IMR-90 (cell line): Measurements from ENCODE around the gene RNH1. TPM values are rescaled to one million over a fixed set of nuclear protein-coding genes. Genes with fewer than 3 reads are reported as not detected.

Source experiments
- ATAC-seq: fragments of 200-7000 bp; cut with Tn5 transposase; 2 replicates; pipeline ENCODE4 v1.9.1; 2020; ENCODE audit warnings: low read depth, mild to moderate bottlenecking, moderate library complexity
- BruUV-seq: library from RNA; stranded (reverse); fragments of 400-500 nt; replicated peaks from 2 replicates; lab custom pipeline; 2021; lab: Mats Ljungman, UMichigan
- CTCF ChIA-PET: fragments of 300-600 bp; formaldehyde crosslinking; extraction: SDS; loops from one replicate; lab custom pipeline; 2021; ENCODE audit warnings: antibody characterized with exemption; lab: Yijun Ruan, JAX
- POLR2A ChIA-PET: fragments of 300-600 bp; sonication (Branson Sonifier 250); formaldehyde crosslinking; loops from one replicate; lab custom pipeline; 2022; ENCODE audit warnings: antibody characterized with exemption; ENCODE audit not compliant: unreplicated experiment; lab: Charles Lee
- DNase-seq: peaks from one replicate; pipeline ENCODE4 v3.0.0; 2013
- H2AFZ ChIP-seq: replicated peaks from 2 replicates; pipeline ENCODE3; 2013; ENCODE audit warnings: low read length, mild to moderate bottlenecking; ENCODE audit not compliant: poor library complexity
- H2AK5ac ChIP-seq: 2 replicates; pipeline ENCODE4 v1.6.1; 2013; ENCODE audit warnings: low read depth, low read length, inconsistent platforms
- H2AK9ac ChIP-seq: replicated peaks from 2 replicates; pipeline ENCODE3; 2013; ENCODE audit warnings: mild to moderate bottlenecking, low read depth, low read length, moderate library complexity; ENCODE audit not compliant: poor library complexity
- H2BK120ac ChIP-seq: 2 replicates; pipeline ENCODE4 v1.6.1; 2013; ENCODE audit warnings: low read depth, low read length, inconsistent platforms
- H2BK15ac ChIP-seq: 3 replicates; pipeline ENCODE4 v1.6.1; 2013; ENCODE audit warnings: low read depth, low read length, inconsistent platforms
- H2BK20ac ChIP-seq: 2 replicates; pipeline ENCODE4 v1.6.1; 2013; ENCODE audit warnings: low read depth, mild to moderate bottlenecking, inconsistent platforms, low read length, moderate library complexity
- H2BK5ac ChIP-seq: 2 replicates; pipeline ENCODE4 v1.6.1; 2013; ENCODE audit warnings: mild to moderate bottlenecking, low read depth, low read length, inconsistent platforms; ENCODE audit not compliant: poor library complexity, severe bottlenecking
- H3K14ac ChIP-seq: replicated peaks from 2 replicates; pipeline ENCODE4 v1.6.1; 2013; ENCODE audit warnings: low read depth, low read length, inconsistent platforms
- H3K18ac ChIP-seq: 2 replicates; pipeline ENCODE4 v1.6.1; 2013; ENCODE audit warnings: low read depth, low read length, control low read depth
- H3K23ac ChIP-seq: 2 replicates; pipeline ENCODE4 v1.6.1; 2013; ENCODE audit warnings: low read depth, low read length, inconsistent platforms
- H3K27ac ChIP-seq: 2 replicates; pipeline ENCODE4 v1.5.1; 2013; ENCODE audit warnings: mild to moderate bottlenecking, control low read depth, low read length; ENCODE audit not compliant: insufficient read depth
- H3K27me3 ChIP-seq: 2 replicates; pipeline ENCODE4 v1.6.1; 2013; ENCODE audit warnings: low read length; ENCODE audit not compliant: control insufficient read depth, insufficient read depth
- H3K36me3 ChIP-seq: 2 replicates; pipeline ENCODE4 v1.6.1; 2013; ENCODE audit warnings: low read length, mixed read lengths; ENCODE audit not compliant: control insufficient read depth, insufficient read depth
- H3K4ac ChIP-seq: 2 replicates; pipeline ENCODE4 v1.6.1; 2013; ENCODE audit warnings: low read depth, low read length, inconsistent platforms
- H3K4me1 ChIP-seq: 2 replicates; pipeline ENCODE4 v1.6.1; 2013; ENCODE audit warnings: low read length, mixed read lengths; ENCODE audit not compliant: control insufficient read depth, insufficient read depth
- H3K4me2 ChIP-seq: 2 replicates; pipeline ENCODE4 v1.6.1; 2013; ENCODE audit warnings: low read depth, mild to moderate bottlenecking, control low read depth, low read length, moderate library complexity
- H3K4me3 ChIP-seq: 2 replicates; pipeline ENCODE4 v1.5.1; 2013; ENCODE audit warnings: low read depth, mild to moderate bottlenecking, control low read depth, low read length, moderate library complexity; ENCODE audit not compliant: insufficient read depth
- H3K56ac ChIP-seq: 2 replicates; pipeline ENCODE4 v1.6.1; 2013; ENCODE audit warnings: low read length, inconsistent platforms; ENCODE audit not compliant: insufficient read depth; ENCODE audit errors: extremely low read depth
- H3K79me1 ChIP-seq, 2 experiments: 2 replicates each; pipeline ENCODE4 v1.6.1; 2013; ENCODE audit warnings: low read length in 2 of 2, inconsistent platforms in 1 of 2, low read depth in 1 of 2
- H3K9ac ChIP-seq: 2 replicates; pipeline ENCODE4 v1.6.1; 2013; ENCODE audit warnings: low read depth, low read length, control low read depth
- H3K9me1 ChIP-seq: 2 replicates; pipeline ENCODE4 v1.6.1; 2013; ENCODE audit warnings: low read length, inconsistent platforms; ENCODE audit not compliant: insufficient read depth
- H3K9me3 ChIP-seq: 2 replicates; pipeline ENCODE4 v1.6.1; 2013; ENCODE audit warnings: low read length; ENCODE audit not compliant: control insufficient read depth, insufficient read depth
- H4K20me1 ChIP-seq: 2 replicates; pipeline ENCODE4 v1.6.1; 2013; ENCODE audit warnings: low read length, inconsistent platforms; ENCODE audit not compliant: insufficient read depth
- H4K5ac ChIP-seq: 2 replicates; pipeline ENCODE4 v1.6.1; 2013; ENCODE audit warnings: mild to moderate bottlenecking, low read depth, low read length, control low read depth
- H4K8ac ChIP-seq, 2 experiments: 2 replicates each; pipeline ENCODE4 v1.6.1; 2013; ENCODE audit warnings: low read depth in 2 of 2, low read length in 2 of 2, control low read depth in 1 of 2, inconsistent platforms in 1 of 2
- H4K91ac ChIP-seq: 2 replicates; pipeline ENCODE4 v1.6.1; 2013; ENCODE audit warnings: low read depth, low read length, inconsistent platforms; ENCODE audit not compliant: insufficient read depth
- BHLHE40 ChIP-seq: fragments of 150-350 bp; IDR thresholded peaks from 2 replicates; pipeline ENCODE4 v1.6.1; 2016; ENCODE audit warnings: mild to moderate bottlenecking, low read depth, low read length
- CEBPB ChIP-seq: IDR thresholded peaks from 2 replicates; pipeline ENCODE4 v1.6.1; 2012; ENCODE audit warnings: low read depth, low read length, improper control_type of control experiment
- CHD1 ChIP-seq: IDR thresholded peaks from 2 replicates; pipeline ENCODE4 v1.6.1; 2012; ENCODE audit warnings: low read depth, low read length, improper control_type of control experiment
- FOS ChIP-seq: fragments of 150-350 bp; IDR thresholded peaks from 2 replicates; pipeline ENCODE4 v1.6.1; 2016; ENCODE audit warnings: low read depth, low read length
- MAFK ChIP-seq: IDR thresholded peaks from 2 replicates; pipeline ENCODE4 v1.6.1; 2012; ENCODE audit warnings: low read depth, low read length, improper control_type of control experiment
- MAZ ChIP-seq: IDR thresholded peaks from 2 replicates; pipeline ENCODE4 v1.6.1; 2012; ENCODE audit warnings: low read depth, mild to moderate bottlenecking, low read length, improper control_type of control experiment, moderate library complexity, borderline replicate concordance
- MXI1 ChIP-seq: IDR thresholded peaks from 2 replicates; pipeline ENCODE4 v1.6.1; 2012; ENCODE audit warnings: low read depth, mild to moderate bottlenecking, low read length, moderate library complexity, borderline replicate concordance
- NFE2L2 ChIP-seq: fragments of 150-350 bp; IDR thresholded peaks from 2 replicates; pipeline ENCODE4 v1.6.1; 2016; ENCODE audit warnings: low read depth, mild to moderate bottlenecking, low read length
- POLR2A ChIP-seq: IDR thresholded peaks from 2 replicates; pipeline ENCODE4 v1.6.1; 2012; ENCODE audit warnings: mild to moderate bottlenecking, low read depth, low read length
- RAD21 ChIP-seq: IDR thresholded peaks from 2 replicates; pipeline ENCODE4 v1.6.1; 2012; ENCODE audit warnings: low read length, improper control_type of control experiment
- RCOR1 ChIP-seq: IDR thresholded peaks from 2 replicates; pipeline ENCODE4 v1.6.1; 2012; ENCODE audit warnings: mild to moderate bottlenecking, low read length, improper control_type of control experiment; ENCODE audit not compliant: insufficient replicate concordance
- RFX5 ChIP-seq: IDR thresholded peaks from 2 replicates; pipeline ENCODE4 v1.8.0; 2012; ENCODE audit warnings: low read depth, mild to moderate bottlenecking, low read length, moderate library complexity
- SMC3 ChIP-seq: fragments of 150-350 bp; IDR thresholded peaks from 2 replicates; pipeline ENCODE4 v1.6.1; 2016; ENCODE audit warnings: low read depth, mild to moderate bottlenecking, antibody characterized with exemption, low read length, moderate library complexity
- WGBS, 2 experiments: methylation state at CpG; one replicate each; pipeline versions ENCODE4 v1.1.5 to v1.1.7; 2013; ENCODE audit warnings: missing lambda C conversion rate in 2 of 2; ENCODE audit not compliant: insufficient read length in 1 of 2; ENCODE audit errors: extremely low coverage in 2 of 2; 5-methylcytosine and 5-hydroxymethylcytosine counted together
- dilution Hi-C: fragments of 300-500 bp; cut with HindIII; formaldehyde crosslinking; loops from one replicate; pipeline ENCODE4 v1.14.3; 2018; ENCODE audit warnings: low sequenced_read_pairs; ENCODE audit not compliant: unreplicated experiment
- in situ Hi-C: fragments of 300-500 bp; cut with MboI; formaldehyde crosslinking; loops from 3 replicates; pipeline ENCODE4 v1.14.3; 2019; ENCODE audit warnings: low sequenced_read_pairs, inconsistent platforms, mixed read lengths
- intact Hi-C: fragments of 100-400 bp; cut with micrococcal nuclease; formaldehyde crosslinking; loops from 2 replicates; pipeline ENCODE4 v1.10.0; 2022
- polyA plus RNA-seq, 3 experiments: library from polyadenylated mRNA; depleted of rRNA; stranded (reverse); fragments of >200 nt; gene quantifications; 2 replicates each; pipeline ENCODE4 v1.2.3, GENCODE V29; 2012; ENCODE audit warnings: low replicate concordance in 1 of 3
- total RNA-seq: library from RNA; depleted of rRNA; stranded (reverse); fragments of >200 nt; gene quantifications from 2 replicates; pipeline ENCODE4 v1.2.3, GENCODE V29; 2012
- TF ChIP-seq, protein P1 (sequence below): fragments of 150-350 bp; IDR thresholded peaks from 2 replicates; pipeline ENCODE4 v1.6.1; 2016; ENCODE audit warnings: low read depth, mild to moderate bottlenecking, low read length, moderate library complexity, borderline replicate concordance
- TF ChIP-seq, protein P2 (sequence below): fragments of 150-350 bp; IDR thresholded peaks from 2 replicates; pipeline ENCODE4 v1.6.1; 2017; ENCODE audit warnings: mild to moderate bottlenecking, antibody characterized with exemption, low read length, low read depth

The RNH1 gene
- total and polyA plus RNA-seq, 2 of the 4 experiments (the other 2 are of a cell fraction), result 138 to 247 TPM

DNA sequence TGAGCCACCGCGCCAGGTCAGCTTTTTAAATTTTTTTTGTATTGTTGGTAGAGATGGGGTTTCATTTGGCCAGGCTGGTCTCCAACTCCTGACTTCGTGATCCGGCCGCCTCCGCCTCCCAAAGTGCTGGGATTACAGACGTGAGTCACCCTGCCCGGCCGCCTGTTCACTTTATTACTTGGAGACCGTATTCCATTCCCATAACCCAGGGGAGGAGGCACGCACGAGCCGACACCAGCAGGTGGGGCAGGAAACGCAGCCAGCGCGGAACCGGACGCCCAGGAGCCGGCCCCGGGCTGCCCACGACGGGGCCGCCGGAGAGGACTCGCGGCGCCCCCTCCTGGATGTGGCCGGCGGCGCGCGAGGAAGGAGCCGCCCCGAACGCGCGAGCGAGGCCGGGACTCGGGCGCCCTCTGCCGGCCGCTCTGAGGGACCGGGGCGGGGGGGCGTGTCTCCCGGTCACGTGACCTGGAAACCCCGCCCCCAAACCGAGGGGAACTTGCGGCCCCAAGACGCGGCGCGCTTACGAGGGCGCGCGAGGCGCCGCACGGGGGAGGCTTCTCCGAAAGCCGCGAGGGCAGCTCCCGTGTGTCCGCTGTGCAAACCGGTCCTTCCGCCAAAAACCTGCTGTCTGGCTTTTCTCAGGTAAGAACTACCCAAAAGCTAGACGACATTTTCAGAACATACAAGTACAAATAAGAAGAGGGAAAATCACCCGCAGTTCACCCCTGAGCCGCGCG lies 11.6 kb upstream of the RNH1 start:
- no peak overlapping the region for H3K9ac ChIP-seq
- no TSS peak for BruUV-seq
- H2BK20ac ChIP-seq, result 0 out of 2 replicates have a peak overlapping the region, but pooled peaks have one; percentile 10
- H3K4me1 ChIP-seq, result no peaks in the 10 kb centered on the region
- no peak overlapping the region; the same call in 1 of the 2 replicates for H4K91ac ChIP-seq
- DNase-seq, result peak; percentile 89
- dilution Hi-C loops, result no loop called here
- peak overlapping the region; percentile 83; the same call in 1 of the 2 replicates for H3K23ac ChIP-seq
- peak overlapping the region; percentile 2; the same call in 1 of the 2 replicates for H4K5ac ChIP-seq
- ChIA-PET CTCF (interaction anchor here (0.6 to 0.7 kb wide), 4 partner anchors 9 to 17 kb away, joined by 3 to 6 read pairs (median 3); no protein-coding TSS in a partner anchor), POLR2A (no interaction called here)
- H3K18ac ChIP-seq, result no peak overlapping the region
- peak; percentile 99 for ATAC-seq
- H3K27ac ChIP-seq, result no peak overlapping the region
- 0 out of 2 replicates have a peak overlapping the region, but pooled peaks have one; percentile 69 for H3K14ac ChIP-seq
- WGBS, 2 experiments, result 15% methylated on average over 25 of the region's 74 CpGs; no CpG with 5 or more reads in 1 of the 2 experiments
- peak overlapping the region in 1 of 2 experiments; percentile 91; a peak in 2 of 4 replicates for H4K8ac ChIP-seq
- no peaks in the 10 kb centered on the region for H4K20me1 ChIP-seq
- peak overlapping the region; percentile 33; the same call in 1 of the 2 replicates for H3K4ac ChIP-seq
- peak overlapping the region; percentile 90 for H2AFZ ChIP-seq
- in situ Hi-C loops, result no loop called here
- H2BK15ac ChIP-seq, result no peak overlapping the region
- no peak overlapping the region for H3K56ac ChIP-seq
- no peaks in the 10 kb centered on the region for H3K27me3 ChIP-seq
- H3K36me3 ChIP-seq, result peaks cover 7% of the 10 kb centered on the region
- no peak overlapping the region for H2BK120ac ChIP-seq
- H3K4me2 ChIP-seq, result peak overlapping the region; percentile 65
- intact Hi-C loops, result loop anchor here (5.0 kb wide), 1 partner anchor 311 kb away; the partner anchor contains the start of genes BET1L and RIC8A
- peak overlapping the region; percentile 22 for H3K4me3 ChIP-seq
- peak overlapping the region; percentile 29 for H2BK5ac ChIP-seq
- peak overlapping the region; percentile 88 for H2AK9ac ChIP-seq
- H3K9me1 ChIP-seq, result peaks cover 3% of the 10 kb centered on the region; the same call in 1 of the 2 replicates
- H2AK5ac ChIP-seq, result peak overlapping the region; percentile 59; the same call in 1 of the 2 replicates
- H3K79me1 ChIP-seq, result peaks cover 0 to 3% of the 10 kb centered on the region in 2 experiments; a peak in 2 of 4 replicates
- H3K9me3 ChIP-seq, result peaks cover 6% of the 10 kb centered on the region; the same call in 1 of the 2 replicates
- TF ChIP-seq FOS (peak; percentile 56), BHLHE40 (peak; percentile 94), POLR2A (no peak), CEBPB (no peak), CHD1 (no peak), MAFK (no peak), RAD21 (peak; percentile 77), MAZ (peak; percentile 92; the same call in 1 of the 2 replicates), RCOR1 (peak; percentile 84), RFX5 (no peak), NFE2L2 (no peak; the same call in 1 of the 2 replicates), MXI1 (no peak), SMC3 (peak; percentile 67)
- TF ChIP-seq, protein P1, sequence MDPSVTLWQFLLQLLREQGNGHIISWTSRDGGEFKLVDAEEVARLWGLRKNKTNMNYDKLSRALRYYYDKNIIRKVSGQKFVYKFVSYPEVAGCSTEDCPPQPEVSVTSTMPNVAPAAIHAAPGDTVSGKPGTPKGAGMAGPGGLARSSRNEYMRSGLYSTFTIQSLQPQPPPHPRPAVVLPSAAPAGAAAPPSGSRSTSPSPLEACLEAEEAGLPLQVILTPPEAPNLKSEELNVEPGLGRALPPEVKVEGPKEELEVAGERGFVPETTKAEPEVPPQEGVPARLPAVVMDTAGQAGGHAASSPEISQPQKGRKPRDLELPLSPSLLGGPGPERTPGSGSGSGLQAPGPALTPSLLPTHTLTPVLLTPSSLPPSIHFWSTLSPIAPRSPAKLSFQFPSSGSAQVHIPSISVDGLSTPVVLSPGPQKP, result no peak
- TF ChIP-seq, protein P2, sequence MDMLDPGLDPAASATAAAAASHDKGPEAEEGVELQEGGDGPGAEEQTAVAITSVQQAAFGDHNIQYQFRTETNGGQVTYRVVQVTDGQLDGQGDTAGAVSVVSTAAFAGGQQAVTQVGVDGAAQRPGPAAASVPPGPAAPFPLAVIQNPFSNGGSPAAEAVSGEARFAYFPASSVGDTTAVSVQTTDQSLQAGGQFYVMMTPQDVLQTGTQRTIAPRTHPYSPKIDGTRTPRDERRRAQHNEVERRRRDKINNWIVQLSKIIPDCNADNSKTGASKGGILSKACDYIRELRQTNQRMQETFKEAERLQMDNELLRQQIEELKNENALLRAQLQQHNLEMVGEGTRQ, result peak; percentile 95
